Measurements from ENCODE around the gene ZFR2.
"Not testable (repeated sequence)": the region's sequence is repeated elsewhere in the genome, so short reads cannot be mapped to it uniquely, and the experiment has no call there.

The ZFR2 gene

DNA sequence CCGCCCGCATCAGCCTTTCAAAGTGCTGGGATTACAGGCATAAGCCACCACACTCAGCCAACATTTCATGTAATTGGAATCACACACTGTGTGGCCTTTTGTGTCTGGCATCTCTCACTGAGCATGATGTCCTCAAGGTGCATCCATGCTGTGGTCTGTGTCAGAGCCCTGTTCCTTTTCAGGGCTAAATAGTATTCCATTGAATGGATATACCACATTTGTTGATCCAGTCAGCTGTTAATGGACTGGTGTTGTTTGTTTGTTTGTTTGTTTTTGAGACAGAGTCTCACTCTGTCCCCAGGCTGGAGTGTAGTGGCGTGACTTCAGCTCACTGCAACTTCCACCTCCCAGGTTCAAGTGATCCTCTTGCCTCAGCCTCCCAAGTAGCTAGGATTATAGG is 29.6 kb upstream of the ZFR2 start:
- DNase-seq (ENCODE audit: insufficient read length, low spot score) (no peak), FAIRE-seq (no peak)
- TF ChIP-seq POU2F2 (IDR thresholded peaks at IDR 0.05; ENCODE audit: low read depth, low read length) = no peak
- TF ChIP-seq POLR2AphosphoS5 (IDR thresholded peaks at IDR 0.05; ENCODE audit: low read depth, low read length) = no peak

DNA sequence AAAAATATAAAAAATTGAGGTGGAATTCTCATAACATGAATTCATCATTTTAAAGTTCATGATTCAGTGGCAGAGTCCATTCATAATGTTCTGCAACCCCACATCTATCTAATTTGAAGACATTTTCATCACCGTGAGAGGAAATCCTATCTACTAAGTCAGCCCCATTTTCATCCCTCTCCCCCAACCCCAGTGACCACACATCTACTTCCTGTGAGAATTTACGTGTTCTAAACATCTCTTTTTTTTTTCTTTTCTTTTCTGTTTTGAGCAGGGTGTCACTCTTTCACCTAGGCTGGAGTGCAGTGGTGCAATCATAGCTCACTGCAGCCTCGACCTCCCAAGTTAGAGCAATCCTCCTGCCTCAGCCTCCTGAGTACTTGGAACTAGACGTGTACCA is 29.1 kb upstream of the ZFR2 start:
- FAIRE-seq (no peak), DNase-seq (ENCODE audit: insufficient read length, low spot score) (no peak)
- TF ChIP-seq TAF1 (IDR thresholded peaks at IDR 0.05; ENCODE audit: low read depth, low read length) (no peak), POU2F2 (IDR thresholded peaks at IDR 0.05; ENCODE audit: low read depth, low read length) (no peak), SPI1 (IDR thresholded peaks at IDR 0.05; ENCODE audit: low read depth, low read length) (no peak), PAX5 (IDR thresholded peaks at IDR 0.05; ENCODE audit: insufficient read depth, low read length, severe bottlenecking) (no peak), POLR2A (IDR thresholded peaks at IDR 0.05; ENCODE audit: low read depth, low read length) (no peak), POLR2AphosphoS5 (IDR thresholded peaks at IDR 0.05; ENCODE audit: low read depth, low read length) (no peak)

DNA sequence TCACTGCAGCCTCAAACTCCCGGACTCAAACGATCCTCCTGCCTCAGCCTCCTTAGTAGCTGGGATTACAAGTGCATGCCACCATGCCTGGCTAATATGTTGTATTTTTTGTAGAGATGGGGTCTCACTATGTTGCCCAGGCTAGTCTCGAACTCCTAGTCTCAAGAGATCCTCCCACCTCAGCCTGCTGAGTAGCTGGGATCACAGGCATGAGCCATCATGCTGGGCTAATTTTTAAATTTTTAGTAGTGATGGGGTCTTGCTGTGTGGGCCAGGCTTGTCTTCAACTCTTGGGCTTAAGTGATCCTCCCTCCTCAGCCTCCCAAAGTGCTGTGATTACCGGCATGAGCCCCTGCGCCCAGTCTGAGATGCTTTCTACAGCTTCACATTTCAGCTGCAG is 26.9 kb upstream of the ZFR2 start:
- FAIRE-seq (no peak), DNase-seq (ENCODE audit: insufficient read length, low spot score) (no peak)
- no peak for TF ChIP-seq TAF1 (IDR thresholded peaks at IDR 0.05; ENCODE audit: low read depth, low read length)
- TF ChIP-seq SPI1 (IDR thresholded peaks at IDR 0.05; ENCODE audit: low read depth, low read length) = no peak
- no peak for TF ChIP-seq POLR2A (IDR thresholded peaks at IDR 0.05; ENCODE audit: low read depth, low read length)
- TF ChIP-seq POLR2AphosphoS5 (IDR thresholded peaks at IDR 0.05; ENCODE audit: low read depth, low read length) = no peak
- no peak for TF ChIP-seq POU2F2 (IDR thresholded peaks at IDR 0.05; ENCODE audit: low read depth, low read length)

DNA sequence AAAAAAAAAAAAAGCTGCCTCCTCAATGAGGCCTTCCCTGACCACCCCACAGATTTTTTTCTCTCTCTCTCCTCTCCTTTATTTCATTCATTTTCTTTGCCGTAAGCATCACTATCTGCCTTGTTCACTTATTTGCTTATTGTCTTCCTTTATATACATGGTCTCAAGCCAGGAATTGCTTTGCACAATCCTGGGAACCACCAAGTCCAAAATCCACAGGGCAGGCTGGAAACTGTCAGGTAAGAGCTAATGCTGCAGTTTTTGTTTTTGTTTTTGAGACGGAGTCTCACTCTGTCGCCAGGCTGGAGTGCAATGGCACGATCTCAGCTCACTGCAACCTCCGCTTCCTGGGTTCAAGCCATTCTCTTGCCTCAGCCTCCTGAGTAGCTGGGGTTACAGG is 26.1 kb upstream of the ZFR2 start:
- DNase-seq (ENCODE audit: insufficient read length, low spot score); FAIRE-seq: not testable (repeated sequence)

DNA sequence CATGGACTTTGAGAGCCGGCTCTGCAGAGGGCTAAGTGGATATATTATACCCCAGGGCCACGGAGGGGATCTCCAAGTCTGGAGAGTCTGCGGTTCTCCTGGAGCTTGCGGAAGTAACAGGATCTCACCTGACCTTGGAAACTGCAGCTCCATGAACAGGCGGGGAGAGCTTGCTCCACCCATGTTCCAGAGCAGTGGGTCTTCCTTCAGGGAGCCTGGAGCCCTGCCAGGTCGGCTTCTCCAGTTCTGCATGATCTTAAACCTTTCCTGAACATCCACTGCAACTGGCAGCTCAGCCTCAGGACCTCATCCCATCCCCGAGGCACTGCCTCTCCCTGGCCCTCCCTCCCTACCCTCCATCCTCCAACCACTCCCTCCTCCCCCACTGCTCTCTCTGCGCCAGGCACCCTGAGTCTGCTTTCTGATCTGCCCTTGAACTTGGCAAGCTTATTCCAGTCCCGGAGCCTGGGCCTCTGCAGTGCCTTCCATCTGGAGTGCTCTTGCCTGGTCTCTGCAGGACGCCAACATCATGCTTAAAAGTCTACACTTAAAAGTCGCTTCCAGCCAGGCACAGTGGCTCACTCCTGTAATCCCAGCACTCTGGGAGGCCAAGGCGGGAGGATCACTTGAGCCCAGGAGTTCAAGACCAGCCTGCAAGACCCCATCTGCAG is 24.8 kb upstream of the ZFR2 start:
- no peak for TF ChIP-seq TAF1 (IDR thresholded peaks at IDR 0.05; ENCODE audit: low read depth, low read length)
- TF ChIP-seq POU2F2 (IDR thresholded peaks at IDR 0.05; ENCODE audit: low read depth, low read length) = no peak
- no peak for TF ChIP-seq POLR2AphosphoS5 (IDR thresholded peaks at IDR 0.05; ENCODE audit: low read depth, low read length)
- DNase-seq (ENCODE audit: insufficient read length, low spot score) (no peak), FAIRE-seq (no peak)

DNA sequence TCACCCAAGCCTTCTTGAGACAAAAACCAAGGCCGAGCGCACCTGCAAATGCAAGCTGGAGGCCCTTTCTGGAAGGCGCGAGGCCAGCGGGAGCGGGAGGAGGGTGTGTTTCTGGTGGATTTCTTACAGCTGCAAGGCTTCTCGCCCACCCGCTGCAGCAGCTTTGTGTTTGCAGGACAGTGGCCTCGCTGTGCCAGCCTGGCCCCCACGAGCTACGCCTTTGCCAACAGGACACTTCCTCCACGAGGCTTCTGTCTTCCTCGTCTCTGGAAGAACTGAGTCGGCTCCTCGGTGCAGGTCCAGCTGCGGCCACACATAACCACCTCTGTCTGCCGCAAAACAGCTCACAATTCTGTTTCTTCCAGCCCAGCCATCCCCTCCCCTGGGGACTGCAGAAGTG is 21.8 kb upstream of the ZFR2 start:
- DNase-seq (ENCODE audit: insufficient read length, low spot score) (no peak), FAIRE-seq (no peak)
- TF ChIP-seq POLR2A (IDR thresholded peaks at IDR 0.05; ENCODE audit: low read depth, low read length) (no peak), TAF1 (IDR thresholded peaks at IDR 0.05; ENCODE audit: low read depth, low read length) (no peak), POLR2AphosphoS5 (IDR thresholded peaks at IDR 0.05; ENCODE audit: low read depth, low read length) (no peak), SPI1 (IDR thresholded peaks at IDR 0.05; ENCODE audit: low read depth, low read length) (no peak), PAX5 (IDR thresholded peaks at IDR 0.05; ENCODE audit: insufficient read depth, low read length, severe bottlenecking) (no peak), POU2F2 (IDR thresholded peaks at IDR 0.05; ENCODE audit: low read depth, low read length) (no peak)

DNA sequence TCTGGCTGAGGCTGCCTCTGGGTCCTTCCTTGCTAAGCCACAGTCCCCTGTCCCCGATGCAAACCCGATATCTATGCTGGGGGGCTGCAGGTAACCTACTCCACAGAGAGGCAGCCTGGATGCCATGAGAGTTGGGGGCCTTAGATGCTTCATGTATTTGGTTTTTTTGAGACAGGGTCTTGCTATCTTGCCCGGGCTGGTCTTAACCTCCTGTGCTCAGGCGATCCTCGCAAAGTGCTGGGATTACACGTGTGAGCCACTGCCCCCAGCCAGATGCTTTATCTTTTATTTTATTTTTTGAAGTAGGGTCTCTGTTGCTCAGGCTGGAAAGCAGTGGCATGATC is 13.2 kb upstream of the ZFR2 start:
- FAIRE-seq (no peak), DNase-seq (ENCODE audit: insufficient read length, low spot score) (no peak)
- no peak for TF ChIP-seq POU2F2 (IDR thresholded peaks at IDR 0.05; ENCODE audit: low read depth, low read length)
- TF ChIP-seq POLR2AphosphoS5 (IDR thresholded peaks at IDR 0.05; ENCODE audit: low read depth, low read length) = no peak
- no peak for TF ChIP-seq PAX5 (IDR thresholded peaks at IDR 0.05; ENCODE audit: insufficient read depth, low read length, severe bottlenecking)
- TF ChIP-seq POLR2A (IDR thresholded peaks at IDR 0.05; ENCODE audit: low read depth, low read length) = no peak
- peak; percentile 48; the same call in 1 of the 2 replicates for TF ChIP-seq SPI1 (IDR thresholded peaks at IDR 0.05; ENCODE audit: low read depth, low read length)

DNA sequence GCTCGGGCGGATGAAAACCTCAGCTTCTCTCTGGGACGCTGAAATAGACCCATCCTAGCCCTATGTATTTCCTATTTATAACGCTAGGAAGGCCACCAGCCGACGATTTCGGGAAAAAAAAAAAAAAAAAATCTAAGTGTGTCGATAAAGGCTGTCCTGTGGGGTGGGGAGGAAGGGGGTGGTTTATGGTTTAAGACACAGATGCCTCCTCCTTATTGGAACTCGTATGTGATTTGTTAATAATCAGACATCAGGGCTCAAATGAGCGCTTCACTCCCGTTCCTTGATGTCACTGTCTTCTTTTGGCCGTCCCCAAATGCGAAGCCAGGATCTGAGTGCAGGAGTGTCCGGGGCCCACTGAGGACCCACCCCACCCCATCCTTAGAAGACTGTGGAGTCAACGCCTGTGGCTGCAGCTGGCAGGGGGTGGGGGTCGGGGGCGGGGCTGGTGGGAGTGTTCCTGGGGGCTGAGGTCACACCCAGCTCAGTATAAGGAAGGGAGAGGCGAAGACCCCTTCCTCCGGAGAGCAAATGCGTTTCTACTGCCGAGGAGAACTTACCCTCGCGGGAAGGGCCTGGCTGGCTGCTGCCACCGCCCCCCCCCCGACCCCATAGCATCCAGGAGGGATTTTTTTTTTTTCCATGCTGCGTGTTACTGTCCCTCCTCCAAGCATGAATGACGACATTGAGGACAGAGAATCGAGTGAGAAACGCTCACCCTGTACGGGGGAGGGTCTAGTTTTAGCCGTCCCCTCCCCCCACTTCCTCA is 12.6 kb upstream of the ZFR2 start:
- FAIRE-seq (no peak), DNase-seq (ENCODE audit: insufficient read length, low spot score) (no peak)
- TF ChIP-seq POU2F2 (IDR thresholded peaks at IDR 0.05; ENCODE audit: low read depth, low read length) (no peak), POLR2A (IDR thresholded peaks at IDR 0.05; ENCODE audit: low read depth, low read length) (no peak), SPI1 (IDR thresholded peaks at IDR 0.05; ENCODE audit: low read depth, low read length) (no peak; the same call in 1 of the 2 replicates), TAF1 (IDR thresholded peaks at IDR 0.05; ENCODE audit: low read depth, low read length) (no peak), PAX5 (IDR thresholded peaks at IDR 0.05; ENCODE audit: insufficient read depth, low read length, severe bottlenecking) (no peak), POLR2AphosphoS5 (IDR thresholded peaks at IDR 0.05; ENCODE audit: low read depth, low read length) (no peak)

DNA sequence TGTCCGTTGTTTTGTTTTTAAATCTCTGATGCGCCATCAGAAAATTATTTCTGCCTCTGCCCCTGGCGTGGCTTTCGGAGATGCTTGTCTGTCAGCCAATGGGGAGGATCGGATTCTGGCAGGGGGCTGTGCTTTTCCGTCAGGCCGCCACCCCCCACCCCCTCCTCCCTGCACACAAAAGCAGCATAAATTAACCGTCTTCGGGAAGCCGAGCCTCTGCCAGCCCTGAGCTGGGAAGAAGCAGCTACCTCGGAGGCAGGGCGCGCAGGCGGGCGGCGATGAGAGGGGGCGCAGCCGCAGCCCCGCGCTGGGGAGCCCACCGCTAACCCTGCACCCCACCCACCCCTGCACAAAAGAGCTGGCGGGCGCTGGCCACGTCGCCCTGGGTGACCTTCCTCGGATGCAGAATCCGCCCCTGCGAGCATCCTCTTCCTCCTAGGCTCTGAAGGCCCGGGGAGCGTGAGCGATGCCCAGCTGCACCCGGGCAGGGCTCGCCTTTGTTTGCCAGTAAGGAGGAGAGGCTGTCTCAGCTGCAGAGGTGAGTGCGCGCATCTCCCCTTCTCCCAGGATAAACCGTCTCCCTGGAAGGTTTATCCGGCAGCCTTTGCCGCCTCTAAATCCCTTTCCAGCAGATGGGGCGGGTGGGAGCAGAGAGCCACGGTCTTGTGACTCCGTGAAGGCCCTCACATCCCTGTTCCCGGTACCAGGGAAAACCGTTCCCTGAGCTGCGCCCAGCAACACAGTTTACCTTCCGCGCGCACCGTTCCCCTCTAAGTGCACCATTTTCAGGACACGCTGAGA is 11.8 kb upstream of the ZFR2 start, which contains the start of gene ATCAY:
Gene ATCAY, plus strand, starts transcription at position 215 of the 801 bp plus-strand sequence. CDS start 5,083 bp downstream, outside the sequence.
- DNase-seq (ENCODE audit: insufficient read length, low spot score) (no peak), FAIRE-seq (no peak)
- no peak for TF ChIP-seq POU2F2 (IDR thresholded peaks at IDR 0.05; ENCODE audit: low read depth, low read length)
- TF ChIP-seq POLR2A (IDR thresholded peaks at IDR 0.05; ENCODE audit: low read depth, low read length) = no peak
- no peak for TF ChIP-seq POLR2AphosphoS5 (IDR thresholded peaks at IDR 0.05; ENCODE audit: low read depth, low read length)
- TF ChIP-seq PAX5 (IDR thresholded peaks at IDR 0.05; ENCODE audit: insufficient read depth, low read length, severe bottlenecking) = no peak
- no peak for TF ChIP-seq SPI1 (IDR thresholded peaks at IDR 0.05; ENCODE audit: low read depth, low read length)
- TF ChIP-seq TAF1 (IDR thresholded peaks at IDR 0.05; ENCODE audit: low read depth, low read length) = no peak

DNA sequence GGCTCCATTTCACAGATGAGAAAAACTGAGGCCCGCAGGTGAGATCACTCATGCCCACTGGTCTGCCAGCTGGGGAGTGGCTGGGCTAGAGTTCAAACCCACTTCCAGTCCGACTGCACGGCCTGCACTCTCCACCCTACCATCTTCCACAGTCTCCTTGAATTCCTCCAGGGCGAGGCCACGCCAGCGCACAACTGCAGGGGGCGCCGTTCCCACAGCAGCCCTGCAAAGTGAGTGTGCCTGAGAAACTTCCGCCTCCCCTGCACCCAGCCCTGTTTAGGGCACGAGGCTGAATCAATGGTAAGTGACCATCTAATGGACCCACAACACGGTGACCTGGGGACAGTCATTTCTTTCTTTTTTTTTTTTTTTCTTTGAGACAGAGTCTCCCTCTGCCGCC is 10.8 kb upstream of the ZFR2 start:
- FAIRE-seq = no peak
- no peak for DNase-seq (ENCODE audit: insufficient read length, low spot score)
- TF ChIP-seq PAX5 (IDR thresholded peaks at IDR 0.05; ENCODE audit: insufficient read depth, low read length, severe bottlenecking) (no peak), TAF1 (IDR thresholded peaks at IDR 0.05; ENCODE audit: low read depth, low read length) (no peak), POLR2A (IDR thresholded peaks at IDR 0.05; ENCODE audit: low read depth, low read length) (no peak), SPI1 (IDR thresholded peaks at IDR 0.05; ENCODE audit: low read depth, low read length) (no peak), POLR2AphosphoS5 (IDR thresholded peaks at IDR 0.05; ENCODE audit: low read depth, low read length) (no peak), POU2F2 (IDR thresholded peaks at IDR 0.05; ENCODE audit: low read depth, low read length) (no peak)

DNA sequence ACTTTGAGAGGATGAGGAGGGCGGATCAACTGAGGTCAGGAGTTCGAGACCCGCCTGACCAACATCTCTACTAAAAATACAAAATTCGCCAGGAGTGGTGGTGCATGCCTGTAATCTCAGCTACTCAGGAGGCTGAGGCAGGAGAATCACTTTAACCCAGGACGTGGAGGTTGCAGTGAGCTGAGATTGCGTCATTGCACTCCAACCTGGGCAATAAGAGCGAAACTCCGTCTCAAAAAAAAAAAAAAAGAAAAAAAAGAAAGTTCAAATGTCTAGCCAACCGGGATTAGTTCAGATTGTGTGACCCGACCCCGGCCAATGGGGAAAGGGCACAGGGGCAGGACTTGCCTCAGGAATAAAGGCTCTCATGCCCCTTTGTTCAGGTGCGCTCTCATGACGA is 5.9 kb upstream of the ZFR2 start:
- not testable (repeated sequence) for FAIRE-seq; DNase-seq (ENCODE audit: insufficient read length, low spot score)
